Right hindlimb (tissue), 1 donor: ENCODE results near the gene PRG3.
A peak's percentile ranks its signal among the peaks of the same experiment; 100 is the strongest.
"Not testable (repeated sequence)": the region's sequence is repeated elsewhere in the genome, so short reads cannot be mapped to it uniquely, and the experiment has no call there.

Source experiments
- DNase-seq: peaks from one replicate; pipeline ENCODE4 v3.0.0-alpha.2; 2018

Gene PRG3

GRCh38 chr11:57407941-57408475 lies 27.1 kb upstream of the PRG3 start:
- no peak for DNase-seq

DNA sequence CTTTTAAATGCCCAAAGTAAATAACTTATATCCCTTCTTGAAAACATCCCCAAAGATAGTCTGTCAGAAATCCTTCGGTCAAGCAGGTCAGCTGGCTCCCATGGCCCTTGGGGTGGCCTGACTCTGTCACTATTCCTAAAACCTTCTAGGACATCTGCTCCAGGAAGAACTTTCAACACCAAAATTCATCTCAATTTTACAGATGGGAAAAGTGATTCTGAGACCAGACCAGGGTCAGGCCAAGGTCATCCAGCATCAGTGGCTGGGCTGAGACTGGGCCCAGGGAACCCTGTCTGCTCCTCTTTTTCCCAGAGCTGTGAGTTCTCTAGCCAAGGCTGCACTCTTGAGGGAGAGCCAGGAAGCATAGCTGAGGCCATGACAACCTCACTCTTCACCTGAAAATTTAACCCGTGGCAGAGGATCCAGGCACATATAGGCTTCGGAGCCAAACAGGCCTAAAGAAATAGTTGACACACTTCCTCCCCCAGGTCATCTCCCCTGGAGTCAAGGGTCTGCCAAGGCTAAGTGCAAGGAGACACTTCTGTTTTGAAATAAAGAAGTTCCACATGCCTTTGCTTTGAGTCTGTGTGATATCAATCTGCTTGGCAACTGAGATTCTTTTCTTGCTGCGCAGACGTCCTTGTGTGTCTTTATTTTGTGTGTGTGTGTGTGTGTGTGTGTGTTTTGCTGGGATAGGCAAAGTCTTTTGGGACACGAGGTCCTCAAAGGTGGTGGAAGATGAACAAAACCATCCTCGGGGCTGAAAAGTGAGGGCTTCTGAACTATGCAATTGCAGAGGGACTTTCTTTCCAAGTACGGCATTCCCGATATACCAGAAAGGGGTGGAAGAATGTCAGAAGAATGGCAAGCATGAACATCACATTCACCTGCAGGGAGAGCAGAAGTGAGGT lies 26.3 kb upstream of the PRG3 start:
- peak; percentile 51 for DNase-seq

- DNase-seq: no peak
Measured at GRCh38 chr11:57406337-57406904, 25.5 kb upstream of the PRG3 start.

GRCh38 chr11:57405271-57405860 lies 24.4 kb upstream of the PRG3 start:
- DNase-seq: no peak

- no peak for DNase-seq
Measured at GRCh38 chr11:57403802-57404147, 22.8 kb upstream of the PRG3 start.

GRCh38 chr11:57403003-57403801 lies 22.3 kb upstream of the PRG3 start:
- not testable (repeated sequence) for DNase-seq

DNA sequence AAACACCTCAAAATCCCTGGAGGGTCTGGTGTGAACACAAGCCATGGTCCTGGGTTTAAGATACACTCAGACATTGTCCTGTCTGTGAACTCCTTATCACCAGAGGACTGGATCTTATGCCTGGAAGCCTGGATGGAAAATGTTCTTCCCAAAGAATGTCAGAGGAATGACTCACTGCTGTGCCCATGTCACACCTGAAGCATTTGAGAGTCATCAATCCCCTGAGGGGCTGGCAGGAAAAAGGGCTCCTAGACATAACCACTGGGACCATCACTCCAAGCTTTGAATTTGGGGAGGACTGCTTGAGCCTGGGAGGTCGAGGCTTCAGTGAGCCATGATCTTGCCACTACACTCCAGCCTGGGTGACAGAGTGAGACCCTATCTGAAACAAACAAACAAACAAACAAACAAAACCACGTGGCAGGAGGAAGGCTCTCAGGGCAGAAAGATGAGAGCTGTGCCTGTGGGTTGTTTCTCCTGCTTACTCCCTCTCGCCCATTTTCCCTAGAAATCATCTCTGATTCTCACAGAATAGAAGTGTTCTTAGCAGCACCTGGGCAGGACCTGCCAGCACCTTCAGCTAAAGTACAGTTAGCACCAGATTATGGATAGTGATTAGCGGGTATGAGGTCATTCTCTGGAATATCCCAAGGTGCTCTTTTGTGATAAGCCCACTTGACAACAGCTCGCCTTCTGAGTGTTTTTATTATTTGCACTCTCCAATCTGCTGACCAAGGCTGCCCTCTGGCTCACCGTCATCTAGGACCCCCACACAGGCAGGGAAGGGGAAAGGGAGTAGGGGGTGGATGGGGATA lies 21.4 kb upstream of the PRG3 start:
- DNase-seq: no peak

GRCh38 chr11:57399972-57400578 lies 19.1 kb upstream of the PRG3 start:
- no peak for DNase-seq

DNA sequence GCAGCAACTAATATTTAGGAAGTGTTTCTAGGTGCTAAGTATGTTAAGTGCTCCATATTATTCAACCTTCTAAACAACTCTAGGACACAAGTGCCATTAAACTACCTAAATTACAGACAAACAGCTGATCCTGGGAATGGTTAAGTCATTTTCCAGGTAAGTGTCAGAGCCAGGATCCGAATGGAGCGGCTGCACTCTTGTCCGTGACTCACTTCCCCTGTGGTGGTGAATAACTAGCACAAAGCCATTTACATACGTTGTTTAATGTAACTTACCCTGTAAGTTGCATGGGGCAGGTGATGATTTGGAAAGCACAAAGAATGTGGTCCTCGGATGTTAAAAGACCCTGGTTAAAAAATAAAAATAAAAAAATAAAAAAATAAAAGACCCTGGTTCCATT lies 18.3 kb upstream of the PRG3 start:
- DNase-seq: no peak

GRCh38 chr11:57397394-57397990 lies 16.5 kb upstream of the PRG3 start:
- DNase-seq: no peak

- no peak for DNase-seq
Measured at GRCh38 chr11:57396744-57397143, 15.8 kb upstream of the PRG3 start.

GRCh38 chr11:57395905-57396623 lies 15.1 kb upstream of the PRG3 start:
- no peak for DNase-seq

GRCh38 chr11:57394203-57394965 lies 13.4 kb upstream of the PRG3 start:
- DNase-seq: no peak

DNA sequence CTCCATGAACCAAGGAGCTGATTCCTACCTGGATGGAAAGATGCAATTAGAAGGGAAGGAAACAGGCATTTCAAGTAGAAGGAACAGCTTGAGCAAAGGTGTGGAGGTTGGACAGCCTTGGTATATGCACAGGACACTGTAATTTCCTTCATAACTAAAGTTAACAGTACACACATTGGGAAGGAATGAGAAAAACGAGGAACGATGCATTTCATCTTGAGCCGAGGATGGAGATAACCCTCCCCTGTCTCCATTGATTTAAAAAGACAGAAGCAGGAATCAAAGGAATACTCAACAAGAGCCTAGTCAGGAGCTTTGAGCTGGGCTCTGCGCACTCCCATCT lies 11.8 kb upstream of the PRG3 start:
- no peak for DNase-seq

DNA sequence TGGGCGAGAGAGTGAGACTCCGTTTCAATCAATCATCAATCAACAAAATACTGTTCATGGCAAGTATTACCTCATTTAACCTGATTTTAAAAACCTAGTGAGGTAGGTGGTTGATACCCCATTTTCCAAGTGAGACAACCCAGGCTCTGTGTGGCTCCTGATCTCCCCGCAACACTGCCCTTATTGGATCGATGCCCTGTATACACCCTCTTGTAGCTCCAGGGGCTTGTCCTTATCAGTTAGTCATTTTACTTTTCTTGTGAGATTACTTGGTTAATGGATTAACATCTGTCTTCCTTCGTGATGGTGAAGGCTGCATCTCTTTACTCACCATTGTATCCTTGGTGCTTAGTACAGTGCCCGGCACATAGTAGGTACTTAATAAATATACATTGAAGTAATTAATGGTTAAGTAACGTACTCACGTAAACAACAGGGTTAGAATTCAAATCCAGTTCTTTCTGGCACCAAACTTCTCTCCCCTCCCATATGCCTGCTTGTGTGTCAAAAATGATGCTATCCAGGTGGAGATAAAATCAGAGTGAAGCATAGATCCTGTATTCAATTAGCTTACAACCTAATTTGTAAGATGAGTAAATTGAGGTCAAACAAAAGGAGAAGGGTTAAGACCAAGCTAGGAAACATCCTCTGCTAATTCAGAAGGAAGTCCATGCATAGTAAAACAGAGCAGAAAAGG lies 11.3 kb upstream of the PRG3 start:
- no peak for DNase-seq

GRCh38 chr11:57391539-57391938 lies 10.6 kb upstream of the PRG3 start:
- DNase-seq: no peak

DNA sequence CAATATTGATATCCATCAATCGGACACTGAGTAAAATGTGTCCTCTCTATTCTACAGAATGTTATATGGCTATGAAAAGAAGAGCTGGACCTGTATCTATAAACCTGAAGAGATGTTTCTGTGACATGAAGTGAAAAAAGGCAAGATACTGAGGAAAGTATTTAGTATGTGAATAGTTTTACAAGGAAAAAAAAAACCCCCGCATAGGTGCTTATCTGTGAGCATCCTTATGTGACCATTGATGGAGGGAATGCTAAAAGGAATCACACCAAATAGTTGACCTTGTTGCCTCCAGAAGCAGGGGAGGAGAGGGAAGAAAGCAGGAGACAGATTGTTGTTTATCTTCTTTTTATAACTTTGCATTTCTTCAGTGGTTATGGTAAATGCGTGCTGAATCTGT lies 10.2 kb upstream of the PRG3 start:
- DNase-seq: no peak

DNA sequence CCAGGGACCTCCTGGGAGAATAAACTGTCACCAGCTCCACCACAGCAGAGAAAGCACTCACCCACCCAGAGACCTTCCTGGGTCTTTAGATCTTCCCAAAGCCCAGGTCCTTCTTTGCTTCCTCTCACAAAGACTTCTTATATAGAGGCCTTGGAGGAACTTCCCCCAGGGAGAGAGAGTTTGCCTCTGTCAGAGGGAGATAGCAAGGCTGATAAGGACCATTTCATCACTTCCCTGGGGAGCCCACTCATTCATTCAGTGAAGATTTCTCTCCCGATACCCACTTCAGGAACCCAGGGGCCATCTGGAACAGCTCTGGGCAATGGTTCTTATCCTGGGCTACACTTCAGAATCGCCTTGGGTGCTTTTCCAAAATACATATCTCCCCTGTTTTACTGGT lies 9.6 kb upstream of the PRG3 start, which contains the start of gene PRG2:
Gene PRG2, minus strand, starts transcription at position 116 of the 400 bp plus-strand sequence. CDS start 706 bp downstream, outside the sequence.
- DNase-seq: no peak
